ENCODE results near the gene SPEG.

DNA sequence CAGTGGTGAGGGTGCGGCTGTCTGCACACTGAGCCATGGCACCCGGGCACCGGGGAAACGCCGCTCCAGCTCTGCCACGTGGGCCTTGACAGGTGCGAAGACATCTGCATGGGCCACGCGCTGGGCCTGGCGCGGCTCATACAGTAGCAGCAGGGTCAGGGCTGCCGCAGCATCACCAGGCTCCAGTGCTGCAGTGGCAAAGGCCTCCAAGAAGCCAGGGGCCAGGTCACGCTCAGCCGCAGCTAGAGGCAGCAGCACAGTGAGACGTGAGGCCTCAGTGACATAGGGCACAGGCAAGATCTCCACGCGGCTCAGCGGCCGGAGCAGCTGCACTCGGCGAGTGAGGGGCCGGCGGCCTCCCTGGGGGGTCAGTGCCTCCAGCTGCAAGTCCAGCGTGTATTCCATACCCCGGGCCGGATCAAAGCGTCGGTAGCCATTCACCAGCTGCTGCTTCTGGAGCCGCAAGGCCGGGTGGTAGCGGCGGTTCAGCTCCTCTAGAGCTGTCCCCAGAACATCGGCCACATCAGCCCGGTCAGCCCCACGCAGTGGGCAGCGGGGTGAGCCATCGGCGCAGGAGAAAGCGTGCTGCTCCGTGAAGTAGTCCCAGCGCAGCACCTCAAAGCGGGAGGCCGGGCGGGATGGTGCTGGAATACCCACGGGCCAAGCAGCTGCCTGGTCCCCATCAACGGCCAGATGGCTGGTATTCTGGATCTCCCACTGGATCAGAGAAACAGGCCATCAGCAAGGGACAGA is 105.5 kb downstream of the SPEG start:
- TF ChIP-seq, protein P1, sequence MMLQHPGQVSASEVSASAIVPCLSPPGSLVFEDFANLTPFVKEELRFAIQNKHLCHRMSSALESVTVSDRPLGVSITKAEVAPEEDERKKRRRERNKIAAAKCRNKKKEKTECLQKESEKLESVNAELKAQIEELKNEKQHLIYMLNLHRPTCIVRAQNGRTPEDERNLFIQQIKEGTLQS (CRISPR knock-in tag; conservative IDR thresholded peaks at IDR 0.05), result no peak
- TF ChIP-seq CTCF (IDR thresholded peaks at IDR 0.05), result no peak
- TF ChIP-seq MXD4 (CRISPR knock-in tag; IDR thresholded peaks at IDR 0.05; ENCODE audit: borderline replicate concordance), result no peak
- TF ChIP-seq ZNF281 (CRISPR knock-in tag; IDR thresholded peaks at IDR 0.05), result no peak
- TF ChIP-seq NR1H2 (CRISPR knock-in tag; IDR thresholded peaks at IDR 0.05), result no peak
- TF ChIP-seq TP53 (CRISPR knock-in tag; IDR thresholded peaks at IDR 0.05), result no peak
- TF ChIP-seq NFYB (CRISPR knock-in tag; conservative IDR thresholded peaks at IDR 0.05; ENCODE audit: low read depth), result no peak
- TF ChIP-seq CREM (CRISPR knock-in tag; IDR thresholded peaks at IDR 0.05), result no peak
